GM18505 (cell line): Measurements from ENCODE around the gene QTRT2.

Experiments used
- ATAC-seq: cut with Tn5 transposase; IDR thresholded peaks from one replicate; pipeline ENCODE4 v1.9.1; 2021; ENCODE audit not compliant: unreplicated experiment
- POLR2A ChIP-seq: IDR thresholded peaks from 4 replicates; pipeline ENCODE4 v1.6.1; 2011; ENCODE audit warnings: borderline replicate concordance; ENCODE audit not compliant: insufficient read depth, insufficient read length; ENCODE audit errors: extremely low read depth

The QTRT2 gene

GRCh38 chr3:114056130-114057010 lies at the start of gene QTRT2, which contains the start of gene CCDC191:
Gene QTRT2 (plus strand): TSS chr3:114056737. CDS start chr3:114065258, 8,521 bp downstream.
Gene CCDC191 (minus strand): TSS chr3:114056526. CDS start chr3:114056466, 60 bp downstream.
- peak; percentile 64 for TF ChIP-seq POLR2A
- peak; percentile 98 for ATAC-seq

- TF ChIP-seq POLR2A: no peak
- ATAC-seq: peak; percentile 89
These were observed 45.3 kb upstream of the QTRT2 start for GRCh38 chr3:114011059-114011797.

- no peak for TF ChIP-seq POLR2A
- no peak for ATAC-seq
These were observed 42.3 kb upstream of the QTRT2 start for GRCh38 chr3:114014211-114014610.

- no peak for TF ChIP-seq POLR2A
- ATAC-seq: no peak
These were observed 37.1 kb upstream of the QTRT2 start for GRCh38 chr3:114019486-114019885.

- TF ChIP-seq POLR2A: no peak
- ATAC-seq: no peak
These were observed 35.6 kb upstream of the QTRT2 start for GRCh38 chr3:114020907-114021306.

- no peak for ATAC-seq
- no peak for TF ChIP-seq POLR2A
These were observed 34.3 kb upstream of the QTRT2 start for GRCh38 chr3:114022145-114022802.

- no peak for ATAC-seq
- no peak for TF ChIP-seq POLR2A
These were observed 31.1 kb upstream of the QTRT2 start for GRCh38 chr3:114025451-114025850.

GRCh38 chr3:114026331-114026730 lies 30.2 kb upstream of the QTRT2 start:
- no peak for ATAC-seq
- no peak for TF ChIP-seq POLR2A

- no peak for TF ChIP-seq POLR2A
- no peak for ATAC-seq
These were observed 22.8 kb upstream of the QTRT2 start for GRCh38 chr3:114033721-114034120.

GRCh38 chr3:114034211-114034610 lies 22.3 kb upstream of the QTRT2 start:
- no peak for ATAC-seq
- TF ChIP-seq POLR2A: no peak

GRCh38 chr3:114034787-114035545 lies 21.6 kb upstream of the QTRT2 start:
- ATAC-seq: no peak
- no peak for TF ChIP-seq POLR2A

GRCh38 chr3:114035896-114036295 lies 20.6 kb upstream of the QTRT2 start:
- TF ChIP-seq POLR2A: no peak
- ATAC-seq: no peak
